ENCODE results near the gene REC114.
"Not testable (repeated sequence)": the region's sequence is repeated elsewhere in the genome, so short reads cannot be mapped to it uniquely, and the experiment has no call there.

REC114 gene

GRCh38 chr15:73438651-73439050, 4.3 kb upstream of the REC114 start:
- no peak overlapping the region for H3K4me3 ChIP-seq (ENCODE audit: low read depth, low read length)
- TF ChIP-seq CTCF (IDR thresholded peaks at IDR 0.05; ENCODE audit: low read depth, low read length), result no peak

GRCh38 chr15:73440571-73440970, 2.4 kb upstream of the REC114 start:
- TF ChIP-seq CTCF (IDR thresholded peaks at IDR 0.05; ENCODE audit: low read depth, low read length), result no peak
- H3K4me3 ChIP-seq (ENCODE audit: low read depth, low read length), result no peak overlapping the region

DNA sequence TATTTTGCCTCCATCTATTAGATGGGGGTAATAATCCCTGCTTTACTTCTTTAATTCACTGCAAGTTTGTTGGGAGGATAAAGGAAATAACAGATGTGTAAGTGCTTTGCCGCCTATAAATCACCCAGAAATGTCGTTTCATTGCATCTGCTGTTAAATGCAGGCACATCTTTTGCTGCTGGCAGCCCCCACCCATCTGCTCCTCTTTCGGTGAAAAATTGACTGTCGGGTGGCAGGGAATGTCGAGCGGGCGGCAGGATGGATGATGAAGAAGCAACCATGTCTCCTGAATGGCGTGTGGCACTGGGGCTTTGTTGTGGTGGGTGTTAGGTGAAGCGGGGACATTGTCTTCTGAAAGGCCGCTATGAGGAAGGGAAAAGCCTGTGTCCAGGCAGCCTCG, 543 bp upstream of the REC114 start:
- no peak for TF ChIP-seq CTCF (IDR thresholded peaks at IDR 0.05; ENCODE audit: low read depth, low read length)
- H3K4me3 ChIP-seq (ENCODE audit: low read depth, low read length), result no peak overlapping the region

DNA sequence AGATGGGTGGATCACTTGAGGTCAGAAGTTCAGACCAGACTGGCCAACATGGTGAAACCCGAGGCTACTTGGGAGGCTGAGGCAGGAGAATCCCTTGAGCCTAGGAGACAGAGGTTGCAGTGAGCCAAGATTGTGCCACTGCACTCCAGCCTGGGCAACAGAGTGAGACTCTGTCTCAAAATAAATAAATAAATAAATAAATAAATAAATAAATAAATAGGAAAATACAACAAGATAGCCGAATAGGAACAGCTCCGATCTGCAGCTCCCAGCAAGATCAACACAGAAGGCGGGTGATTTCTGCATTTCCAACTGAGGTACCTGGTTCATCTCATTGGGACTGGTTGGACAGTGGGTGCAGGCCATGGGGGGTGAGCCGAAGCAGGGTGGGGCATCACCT, 4.5 kb downstream of the REC114 start:
- not testable (repeated sequence) for H3K4me3 ChIP-seq (ENCODE audit: low read depth, low read length)

DNA sequence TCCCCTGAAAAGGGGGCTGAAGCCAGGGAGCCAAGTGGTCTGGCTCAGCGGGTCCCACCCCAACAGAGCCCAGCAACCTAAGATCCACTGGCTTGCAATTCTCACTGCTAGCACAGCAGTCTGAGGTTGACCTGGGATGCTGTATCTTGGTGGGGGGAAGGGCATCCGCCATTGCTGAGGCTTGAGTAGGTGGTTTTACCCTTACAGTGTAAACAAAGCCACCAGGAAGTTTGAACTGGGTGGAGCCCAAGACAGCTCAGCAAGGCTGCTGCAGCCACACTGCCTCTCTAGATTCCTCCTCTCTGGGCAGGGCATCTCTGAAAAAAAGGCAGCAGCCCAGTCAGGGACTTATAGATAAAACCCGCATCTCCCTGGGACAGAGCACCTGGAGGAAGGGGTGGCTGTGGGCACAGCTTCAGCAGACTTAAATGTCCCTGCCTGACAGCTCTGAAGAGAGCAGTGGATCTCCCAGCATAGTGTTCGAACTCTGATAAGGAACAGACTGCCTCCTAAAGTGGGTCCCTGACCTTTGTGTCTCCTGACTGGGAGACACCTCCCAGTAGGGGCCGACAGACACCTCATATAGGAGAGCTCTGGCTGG, 5.3 kb downstream of the REC114 start:
- not testable (repeated sequence) for H3K4me3 ChIP-seq (ENCODE audit: low read depth, low read length)

- H3K4me3 ChIP-seq (ENCODE audit: low read depth, low read length), result not testable (repeated sequence)
Measured at GRCh38 chr15:73449980-73450379, 7.0 kb downstream of the REC114 start.

DNA sequence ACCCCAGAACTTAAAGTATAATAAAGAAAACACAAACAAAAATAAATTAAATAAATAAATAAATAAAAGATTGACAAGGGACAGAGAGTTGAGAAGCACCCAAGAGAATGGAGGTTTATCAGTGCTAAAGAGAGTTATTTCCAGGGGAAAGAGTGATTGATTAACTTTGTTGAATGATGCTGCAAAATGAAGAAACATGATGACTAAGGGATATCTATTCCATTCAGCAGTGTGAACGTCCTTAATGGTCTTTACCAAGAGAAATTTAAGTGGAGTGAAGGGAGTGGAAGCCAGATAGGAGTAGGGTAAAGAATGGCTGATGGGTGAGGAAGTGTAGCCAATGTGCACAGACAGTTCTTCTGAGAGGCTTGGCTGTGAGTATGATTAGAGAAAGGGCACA, 11.1 kb downstream of the REC114 start:
- TF ChIP-seq CTCF (IDR thresholded peaks at IDR 0.05; ENCODE audit: low read depth, low read length), result no peak
- no peak overlapping the region for H3K4me3 ChIP-seq (ENCODE audit: low read depth, low read length)

DNA sequence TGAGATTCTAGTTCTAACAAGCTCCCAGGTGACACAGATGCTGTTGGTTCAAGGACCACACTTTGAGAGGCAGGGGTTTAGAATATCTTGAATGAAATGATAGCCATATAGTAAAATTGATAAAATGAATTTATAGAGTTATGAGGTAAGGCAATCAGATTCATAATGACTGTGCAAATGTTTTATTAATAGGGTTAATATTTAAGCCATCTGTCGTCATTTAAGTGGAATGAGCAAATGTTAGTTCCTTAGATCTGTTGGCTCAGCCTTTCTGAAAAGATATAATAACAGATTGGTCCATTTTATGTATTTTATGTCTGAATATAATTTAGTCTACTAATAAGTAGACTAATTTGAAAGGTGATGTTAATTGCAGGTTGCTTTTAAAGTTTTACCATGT, 12.9 kb downstream of the REC114 start:
- H3K4me3 ChIP-seq (ENCODE audit: low read depth, low read length), result no peak overlapping the region
- TF ChIP-seq CTCF (IDR thresholded peaks at IDR 0.05; ENCODE audit: low read depth, low read length), result no peak

- H3K4me3 ChIP-seq (ENCODE audit: low read depth, low read length), result no peak overlapping the region
- no peak for TF ChIP-seq CTCF (IDR thresholded peaks at IDR 0.05; ENCODE audit: low read depth, low read length)
Measured at GRCh38 chr15:73457334-73457733, 14.4 kb downstream of the REC114 start.
